CMK (cell line): ENCODE measurements around the gene ZNG1E.
"Not testable (repeated sequence)": the region's sequence is repeated elsewhere in the genome, so short reads cannot be mapped to it uniquely, and the experiment has no call there.

ENCODE experiments used
- DNase-seq: peaks from one replicate; pipeline ENCODE4 v3.0.0-alpha.2; 2010; ENCODE audit warnings: low read depth

ZNG1E gene

GRCh38 chr9:65675589-65676021 lies at the start of gene ZNG1E:
Gene ZNG1E (plus strand): TSS chr9:65675928. CDS start chr9:65675977, 49 bp downstream.
- DNase-seq, result not testable (repeated sequence)

GRCh38 chr9:65673579-65673978 lies 2.1 kb upstream of the ZNG1E start:
- DNase-seq, result not testable (repeated sequence)

- DNase-seq, result not testable (repeated sequence)
Observed at GRCh38 chr9:65675018-65675417, 710 bp upstream of the ZNG1E start.

GRCh38 chr9:65676389-65676788 lies 661 bp downstream of the ZNG1E start:
- DNase-seq, result not testable (repeated sequence)

GRCh38 chr9:65678533-65678932 lies 2.8 kb downstream of the ZNG1E start:
- not testable (repeated sequence) for DNase-seq

GRCh38 chr9:65703550-65703949 lies 27.8 kb downstream of the ZNG1E start:
- not testable (repeated sequence) for DNase-seq

- DNase-seq, result not testable (repeated sequence)
Observed at GRCh38 chr9:65714445-65714844, 38.7 kb downstream of the ZNG1E start.

- not testable (repeated sequence) for DNase-seq
Observed at GRCh38 chr9:65737096-65737564, 61.4 kb downstream of the ZNG1E start, which contains the start of gene FOXD4L4. Gene FOXD4L4 (plus strand): TSS chr9:65737146. CDS start chr9:65737146, 0 bp downstream.

- not testable (repeated sequence) for DNase-seq
Observed at GRCh38 chr9:65738133-65738532, 62.4 kb downstream of the ZNG1E start.
